ENCODE results near the gene ARHGAP42.

The ARHGAP42 gene

GRCh38 chr11:100929377-100929776 is 242.3 kb downstream of the ARHGAP42 start:
- no peak overlapping the region for H3K4me3 ChIP-seq (ENCODE audit: low read depth, low read length)
- TF ChIP-seq, protein P1, sequence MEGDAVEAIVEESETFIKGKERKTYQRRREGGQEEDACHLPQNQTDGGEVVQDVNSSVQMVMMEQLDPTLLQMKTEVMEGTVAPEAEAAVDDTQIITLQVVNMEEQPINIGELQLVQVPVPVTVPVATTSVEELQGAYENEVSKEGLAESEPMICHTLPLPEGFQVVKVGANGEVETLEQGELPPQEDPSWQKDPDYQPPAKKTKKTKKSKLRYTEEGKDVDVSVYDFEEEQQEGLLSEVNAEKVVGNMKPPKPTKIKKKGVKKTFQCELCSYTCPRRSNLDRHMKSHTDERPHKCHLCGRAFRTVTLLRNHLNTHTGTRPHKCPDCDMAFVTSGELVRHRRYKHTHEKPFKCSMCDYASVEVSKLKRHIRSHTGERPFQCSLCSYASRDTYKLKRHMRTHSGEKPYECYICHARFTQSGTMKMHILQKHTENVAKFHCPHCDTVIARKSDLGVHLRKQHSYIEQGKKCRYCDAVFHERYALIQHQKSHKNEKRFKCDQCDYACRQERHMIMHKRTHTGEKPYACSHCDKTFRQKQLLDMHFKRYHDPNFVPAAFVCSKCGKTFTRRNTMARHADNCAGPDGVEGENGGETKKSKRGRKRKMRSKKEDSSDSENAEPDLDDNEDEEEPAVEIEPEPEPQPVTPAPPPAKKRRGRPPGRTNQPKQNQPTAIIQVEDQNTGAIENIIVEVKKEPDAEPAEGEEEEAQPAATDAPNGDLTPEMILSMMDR (IDR thresholded peaks at IDR 0.05; ENCODE audit: low read depth, low read length): no peak

DNA sequence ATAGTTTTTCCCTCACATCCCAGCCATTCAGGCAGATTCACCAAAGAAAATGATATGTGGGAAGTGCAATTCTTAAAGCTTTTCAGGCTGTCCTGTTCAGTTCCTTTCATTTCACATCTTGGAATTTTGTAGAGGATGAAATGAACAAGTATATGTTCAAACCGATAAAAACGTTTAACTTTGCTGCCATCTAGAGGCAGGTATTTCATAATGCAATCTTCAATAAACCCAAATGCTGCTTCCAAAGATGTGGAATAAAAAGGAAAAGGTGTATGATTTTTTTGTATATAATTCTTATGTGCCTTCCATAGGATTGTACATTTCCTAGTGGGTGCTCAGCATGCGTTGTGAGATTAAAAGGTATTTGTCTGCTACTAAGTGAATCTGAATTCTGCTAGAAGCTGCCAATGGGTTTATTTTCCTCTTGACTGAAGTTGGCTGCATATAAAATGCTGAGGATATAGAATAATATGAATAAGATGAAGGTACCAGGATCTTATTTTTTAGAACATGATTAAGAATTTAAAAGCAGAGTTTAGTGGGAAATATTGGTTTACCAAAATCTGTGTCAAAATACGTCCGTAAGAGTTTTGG is 243.2 kb downstream of the ARHGAP42 start:
- no peak overlapping the region for H3K4me3 ChIP-seq (ENCODE audit: low read depth, low read length)
- TF ChIP-seq, protein P1 (IDR thresholded peaks at IDR 0.05; ENCODE audit: low read depth, low read length): no peak

GRCh38 chr11:100932474-100933100 is 245.5 kb downstream of the ARHGAP42 start:
- TF ChIP-seq, protein P1 (IDR thresholded peaks at IDR 0.05; ENCODE audit: low read depth, low read length): no peak
- H3K4me3 ChIP-seq (ENCODE audit: low read depth, low read length): no peak overlapping the region

DNA sequence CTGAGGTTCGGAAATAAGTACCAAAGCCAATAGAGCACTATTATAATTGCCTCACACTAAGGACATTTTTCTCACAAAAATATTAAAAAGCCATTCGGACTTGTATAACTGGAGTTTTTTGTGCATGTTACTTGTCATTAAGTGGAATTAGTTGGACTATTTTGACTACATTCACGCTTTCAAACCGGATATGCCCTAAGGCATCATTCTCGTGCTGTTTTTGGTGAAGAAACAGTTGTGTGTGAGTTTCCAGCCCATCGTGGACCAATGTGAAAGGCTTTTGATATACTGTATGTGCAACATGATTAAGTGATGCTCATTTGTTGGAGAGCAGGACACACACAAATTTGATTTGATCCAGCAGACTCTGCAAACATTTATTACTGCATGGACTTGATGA is 249.7 kb downstream of the ARHGAP42 start:
- H3K4me3 ChIP-seq (ENCODE audit: low read depth, low read length): no peak overlapping the region
- TF ChIP-seq, protein P1 (IDR thresholded peaks at IDR 0.05; ENCODE audit: low read depth, low read length): no peak

DNA sequence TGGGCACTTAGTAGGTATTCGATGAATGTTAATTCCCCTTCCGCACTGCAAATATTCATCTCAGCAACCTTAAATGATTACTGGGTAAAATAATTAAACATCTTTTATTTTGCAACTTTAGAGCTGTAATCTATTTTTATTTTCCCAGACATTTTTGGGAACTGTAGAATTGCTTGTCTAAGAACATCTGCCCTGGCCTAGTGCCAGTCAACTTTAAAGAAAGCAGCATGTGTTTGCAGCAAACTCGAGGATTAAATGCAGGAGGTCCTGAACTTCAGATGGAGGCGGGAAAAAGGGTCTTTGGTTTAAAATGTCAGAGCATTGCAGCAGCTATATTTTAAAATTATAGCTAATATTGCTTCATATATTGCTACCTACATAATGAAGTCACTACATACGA is 252.5 kb downstream of the ARHGAP42 start:
- TF ChIP-seq, protein P1 (IDR thresholded peaks at IDR 0.05; ENCODE audit: low read depth, low read length): no peak
- no peak overlapping the region for H3K4me3 ChIP-seq (ENCODE audit: low read depth, low read length)

GRCh38 chr11:100940111-100940510 is 253.0 kb downstream of the ARHGAP42 start:
- TF ChIP-seq, protein P1 (IDR thresholded peaks at IDR 0.05; ENCODE audit: low read depth, low read length): no peak
- H3K4me3 ChIP-seq (ENCODE audit: low read depth, low read length): no peak overlapping the region

DNA sequence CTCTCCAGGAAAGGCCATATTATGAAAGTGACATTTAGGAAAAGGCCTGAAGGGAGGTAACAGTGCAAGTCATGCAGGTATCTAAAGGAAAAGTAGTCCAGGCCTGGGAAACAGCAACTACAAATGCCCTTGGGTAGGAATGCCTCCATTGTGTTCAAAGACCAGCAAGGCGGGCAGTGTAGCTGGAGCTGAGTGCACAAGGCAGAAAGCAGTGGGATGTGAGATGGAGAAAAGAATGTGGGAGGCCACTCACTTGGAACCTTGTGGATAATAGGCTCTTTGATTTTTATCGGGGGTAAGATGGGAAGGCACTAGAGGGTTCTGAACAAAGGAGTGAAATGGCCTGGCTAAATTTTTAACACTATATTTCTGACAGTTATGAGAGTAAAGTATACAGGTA is 253.9 kb downstream of the ARHGAP42 start:
- TF ChIP-seq, protein P1 (IDR thresholded peaks at IDR 0.05; ENCODE audit: low read depth, low read length): no peak
- H3K4me3 ChIP-seq (ENCODE audit: low read depth, low read length): no peak overlapping the region

All from WI38 (cell line).